Skeletal muscle tissue (tissue), 4 donors: Measurements from ENCODE around the gene LOXL3. TPM values are rescaled to one million over a fixed set of nuclear protein-coding genes. Genes with fewer than 3 reads are reported as not detected.
A peak's percentile ranks its signal among the peaks of the same experiment; 100 is the strongest.

Experiments used
- H3K27ac ChIP-seq: one replicate; pipeline ENCODE4 v1.7.0; 2013; ENCODE audit warnings: mild to moderate bottlenecking, low read depth, low read length, inconsistent platforms
- H3K27me3 ChIP-seq, 3 donors: one replicate each; pipeline ENCODE4 v1.7.0; 2013; ENCODE audit warnings: low read length in 3 of 3; ENCODE audit not compliant: control insufficient read depth in 3 of 3, insufficient read depth in 3 of 3
- H3K36me3 ChIP-seq, 3 donors: one replicate each; pipeline ENCODE4 v1.7.0; 2013; ENCODE audit warnings: low read length in 3 of 3; ENCODE audit not compliant: control insufficient read depth in 3 of 3, insufficient read depth in 3 of 3
- H3K4me1 ChIP-seq, 3 donors: one replicate each; pipeline ENCODE4 v1.7.0; 2013; ENCODE audit warnings: low read length in 3 of 3, mild to moderate bottlenecking in 3 of 3; ENCODE audit not compliant: control insufficient read depth in 3 of 3, insufficient read depth in 3 of 3
- H3K4me3 ChIP-seq, 3 donors: one replicate each; pipeline ENCODE4 v1.7.0; 2013; ENCODE audit warnings: low read length in 3 of 3
- H3K9ac ChIP-seq, 3 donors: one replicate each; pipeline ENCODE4 v1.7.0; 2013; ENCODE audit warnings: low read length in 3 of 3, mild to moderate bottlenecking in 3 of 3, moderate library complexity in 2 of 3, low read depth in 1 of 3
- H3K9me3 ChIP-seq, 3 donors: one replicate each; pipeline ENCODE4 v1.7.0; 2013; ENCODE audit warnings: low read length in 3 of 3; ENCODE audit not compliant: control insufficient read depth in 3 of 3
- total RNA-seq: library from RNA; depleted of rRNA; stranded (reverse); fragments of >200 nt; gene quantifications from one replicate; pipeline ENCODE4 v1.2.3, GENCODE V29; 2014
- donor health status: Osteomylitis.

LOXL3 gene
- total RNA-seq: 8.4 TPM

- Histone ChIP-seq H3K4me3 (peak within 1 kb of the TSS; percentile 75 to 84 (median 78)), H3K27ac (peak within 1 kb of the TSS; percentile 71), H3K27me3 (peaks cover 15 to 58% (median 50%) of the 10 kb centered on the region in 3 donors), H3K36me3 (peaks cover 0 to 3% (median 0%) of the 10 kb centered on the region in 3 donors), H3K9me3 (no peaks in the 10 kb centered on the region), H3K4me1 (peaks cover 11 to 28% (median 13%) of the 10 kb centered on the region in 3 donors), H3K9ac (peak within 1 kb of the TSS; percentile 65 to 69 (median 68))
Measured at GRCh38 chr2:74553892-74554819, at the start of gene LOXL3, which contains the start of gene DOK1. LOXL3 (minus strand) TSS chr2:74553942; CDS start chr2:74552634, 1,308 bp downstream. DOK1 (plus strand) TSS chr2:74554720; CDS start chr2:74554755, 35 bp downstream.

- H3K9me3 ChIP-seq: no peaks in the 10 kb centered on the region
- no peaks in the 10 kb centered on the region for H3K4me1 ChIP-seq
- no peaks in the 10 kb centered on the region for H3K36me3 ChIP-seq
- no peak overlapping the region for H3K9ac ChIP-seq
- peaks cover 10 to 17% (median 12%) of the 10 kb centered on the region in 3 donors for H3K27me3 ChIP-seq
- H3K27ac ChIP-seq: no peak overlapping the region
- no peak overlapping the region for H3K4me3 ChIP-seq
Measured at GRCh38 chr2:74602586-74603281, 49.0 kb upstream of the LOXL3 start.

- no peak overlapping the region for H3K4me3 ChIP-seq
- no peak overlapping the region for H3K9ac ChIP-seq
- no peak overlapping the region for H3K27ac ChIP-seq
- H3K36me3 ChIP-seq: no peaks in the 10 kb centered on the region
- H3K27me3 ChIP-seq: peaks cover 10 to 20% (median 12%) of the 10 kb centered on the region in 3 donors
- H3K4me1 ChIP-seq: no peaks in the 10 kb centered on the region
- no peaks in the 10 kb centered on the region for H3K9me3 ChIP-seq
Measured at GRCh38 chr2:74599676-74600075, 45.9 kb upstream of the LOXL3 start.

- Histone ChIP-seq H3K9ac (no peak overlapping the region), H3K4me3 (no peak overlapping the region), H3K4me1 (no peaks in the 10 kb centered on the region), H3K27me3 (peaks cover 0 to 9% (median 0%) of the 10 kb centered on the region in 3 donors), H3K36me3 (no peaks in the 10 kb centered on the region), H3K27ac (no peak overlapping the region), H3K9me3 (no peaks in the 10 kb centered on the region)
Measured at GRCh38 chr2:74597410-74597809, 43.7 kb upstream of the LOXL3 start.

- no peak overlapping the region for H3K27ac ChIP-seq
- H3K9me3 ChIP-seq: no peaks in the 10 kb centered on the region
- peaks cover 0 to 9% (median 0%) of the 10 kb centered on the region in 3 donors for H3K27me3 ChIP-seq
- no peak overlapping the region for H3K9ac ChIP-seq
- no peak overlapping the region for H3K4me3 ChIP-seq
- no peaks in the 10 kb centered on the region for H3K4me1 ChIP-seq
- H3K36me3 ChIP-seq: no peaks in the 10 kb centered on the region
Measured at GRCh38 chr2:74596584-74596983, 42.8 kb upstream of the LOXL3 start.

- H3K4me1 ChIP-seq: no peaks in the 10 kb centered on the region
- no peak overlapping the region for H3K27ac ChIP-seq
- no peak overlapping the region for H3K4me3 ChIP-seq
- H3K9me3 ChIP-seq: no peaks in the 10 kb centered on the region
- H3K9ac ChIP-seq: no peak overlapping the region
- H3K27me3 ChIP-seq: peaks cover 0 to 9% (median 3%) of the 10 kb centered on the region in 3 donors
- H3K36me3 ChIP-seq: no peaks in the 10 kb centered on the region
Measured at GRCh38 chr2:74593826-74594772, 40.4 kb upstream of the LOXL3 start.

GRCh38 chr2:74588664-74589063 is 34.9 kb upstream of the LOXL3 start:
- H3K36me3 ChIP-seq: no peaks in the 10 kb centered on the region
- H3K9ac ChIP-seq: no peak overlapping the region
- H3K4me3 ChIP-seq: no peak overlapping the region
- no peaks in the 10 kb centered on the region for H3K9me3 ChIP-seq
- no peak overlapping the region for H3K27ac ChIP-seq
- peaks cover 0 to 2% (median 0%) of the 10 kb centered on the region in 3 donors for H3K4me1 ChIP-seq
- H3K27me3 ChIP-seq: peaks cover 0 to 3% (median 2%) of the 10 kb centered on the region in 3 donors

- Histone ChIP-seq H3K4me3 (no peak overlapping the region), H3K4me1 (peaks cover 0 to 4% (median 0%) of the 10 kb centered on the region in 3 donors), H3K9me3 (no peaks in the 10 kb centered on the region), H3K27me3 (peaks cover 0 to 3% (median 0%) of the 10 kb centered on the region in 3 donors), H3K9ac (no peak overlapping the region), H3K27ac (no peak overlapping the region), H3K36me3 (no peaks in the 10 kb centered on the region)
Measured at GRCh38 chr2:74587664-74588277, 34.0 kb upstream of the LOXL3 start.
